Placental epithelial cell (primary cell): Measurements from ENCODE around the gene TRIM41. TPM values are rescaled to one million over a fixed set of nuclear protein-coding genes. Genes with fewer than 3 reads are reported as not detected.

Experiments
- small RNA-seq: library from RNA; depleted of rRNA; stranded (forward); fragments of <200 nt; gene quantifications from one replicate; pipeline ENCODE3, GENCODE V24; 2012
- total RNA-seq: library from RNA; depleted of rRNA; stranded (reverse); fragments of >200 nt; gene quantifications from 2 replicates; pipeline ENCODE4 v1.2.3, GENCODE V29; 2012

TRIM41 gene
- total RNA-seq: 16.1 and 19.6 TPM in 2 replicates

GRCh38 chr5:181223058-181223728 is at the start of gene TRIM41:
TRIM41 (plus strand) TSS chr5:181223281; CDS start chr5:181224000, 719 bp downstream.

DNA sequence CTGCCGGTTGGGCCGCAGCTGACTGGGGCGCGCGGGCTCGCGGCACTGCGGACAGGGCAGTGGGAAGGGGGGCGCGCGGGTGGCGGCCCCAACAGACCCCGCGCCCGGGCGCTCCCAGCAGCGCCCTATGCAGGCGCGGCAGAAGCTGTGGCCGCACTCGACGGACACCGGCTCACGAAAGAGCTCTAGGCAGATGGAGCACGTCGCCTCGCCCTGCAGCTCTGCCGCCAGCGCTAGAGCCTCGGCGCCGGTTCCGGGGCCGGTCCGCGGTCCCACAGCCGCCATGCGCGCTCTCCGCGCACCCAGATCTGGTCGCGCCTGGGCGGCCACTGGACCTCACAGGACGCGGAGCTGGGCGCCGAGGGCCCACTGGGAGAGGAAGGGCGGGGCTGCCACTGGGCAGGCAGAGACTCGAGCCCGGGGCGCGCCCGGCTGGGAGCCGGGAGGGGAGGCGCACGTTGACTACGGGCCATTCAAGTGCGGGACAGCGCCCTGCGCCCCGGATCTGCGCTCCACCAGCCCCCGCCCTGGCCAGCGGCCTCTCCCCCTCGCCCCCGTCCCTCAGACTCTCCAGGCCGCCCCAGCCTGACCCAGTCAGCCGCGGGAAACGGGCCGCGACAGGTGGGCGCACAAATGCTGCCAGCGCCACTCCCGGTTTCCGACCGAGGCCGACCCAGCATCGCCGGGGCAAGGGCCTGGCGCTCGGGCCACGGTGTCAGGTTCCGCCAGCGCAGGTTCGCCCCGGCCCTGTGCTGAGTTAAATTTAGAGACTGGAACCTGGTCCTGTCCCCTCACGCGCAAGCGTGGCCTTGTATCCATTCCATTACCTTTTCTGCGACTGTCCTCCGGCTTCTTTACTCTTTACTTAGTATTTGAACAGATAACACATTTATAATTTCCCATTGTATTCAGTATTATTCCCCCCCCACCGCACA is 18.0 kb upstream of the TRIM41 start, which contains the start of gene TRIM7:
Gene TRIM7 (minus strand): TSS at position 371 of the 935 bp plus-strand sequence. CDS start 86 bp downstream, at position 285.

DNA sequence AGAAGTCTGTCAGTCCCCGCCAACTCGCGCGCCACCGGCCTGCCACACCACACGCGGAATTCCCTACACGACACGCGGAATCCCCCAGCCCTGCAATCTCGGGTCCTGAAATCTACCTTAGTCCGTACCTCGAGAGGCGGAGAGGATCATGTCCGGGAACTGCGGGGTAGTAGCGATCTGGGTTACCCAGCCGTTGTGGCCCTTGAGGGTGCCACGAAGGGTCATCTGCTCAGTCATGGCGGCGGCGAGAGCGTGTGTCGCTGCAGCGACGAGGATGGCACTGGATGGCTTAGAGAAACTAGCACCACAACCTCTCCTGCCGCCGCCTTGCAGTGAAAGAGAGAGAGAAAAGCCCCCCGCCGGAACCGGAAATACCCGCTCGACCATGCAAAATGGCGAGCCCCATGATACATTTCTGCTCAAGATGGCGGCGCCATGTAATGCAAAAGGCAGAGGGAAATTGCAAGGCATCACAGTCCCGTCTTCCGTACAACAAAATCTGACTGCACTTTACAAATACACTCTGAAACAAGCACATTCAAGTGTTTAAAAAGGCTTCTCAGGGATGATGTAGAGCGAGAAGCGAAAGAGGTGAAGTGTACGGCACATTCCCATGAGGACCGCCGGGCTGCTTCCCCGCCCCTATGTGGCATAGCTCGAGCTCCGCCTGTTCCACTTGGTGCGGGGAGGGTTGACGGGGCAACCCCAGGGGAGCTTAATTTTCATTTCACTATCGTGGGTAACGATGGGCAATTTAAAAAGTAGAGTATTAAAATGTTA is 20.7 kb downstream of the TRIM41 start, which contains the start of gene RACK1:
Gene RACK1 (minus strand): TSS at position 343 of the 780 bp plus-strand sequence. CDS start 106 bp downstream, at position 237.

DNA sequence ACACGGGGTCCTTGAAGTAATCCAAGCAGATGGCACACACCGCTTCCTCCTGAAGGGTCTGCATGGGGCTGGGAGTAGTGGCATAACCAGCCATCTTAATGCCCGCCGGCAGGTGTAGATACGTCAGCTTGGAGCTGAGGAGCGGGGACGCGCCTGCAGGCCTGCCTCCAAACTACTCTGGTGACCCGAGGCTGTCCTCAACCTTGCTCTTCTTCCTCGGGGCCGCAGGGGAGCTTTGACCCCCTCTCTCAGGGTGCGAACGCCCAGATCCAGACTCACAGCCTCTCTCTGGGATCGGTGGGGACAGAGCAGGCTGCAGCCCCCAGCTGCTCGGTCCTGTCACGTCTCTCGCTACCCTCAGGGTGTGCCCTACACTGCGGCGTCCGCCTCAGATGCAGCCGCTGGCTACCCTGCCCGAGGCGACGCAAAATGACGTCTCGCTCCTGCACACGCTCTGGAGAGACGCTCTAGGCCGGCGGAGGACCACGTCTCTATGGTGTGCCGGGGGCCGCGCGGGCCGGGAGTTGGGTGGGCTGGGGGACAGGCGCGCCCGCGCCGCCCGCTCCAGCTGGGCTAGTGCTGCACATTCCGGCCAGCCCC is 37.7 kb downstream of the TRIM41 start, which contains the start of gene TRIM52:
Gene TRIM52 (minus strand): TSS at position 424 of the 600 bp plus-strand sequence. CDS start 330 bp downstream, at position 94.

Small RNAs within 50 kb of the gene (small RNA-seq; reads per million reads assigned to genes)
- gene MIR4638 (not detected), gene SNORD95 (not detected), gene SNORD96A (not detected)

Other genes with a start within 250 kb of the TRIM41 start
- gene BTNL3, start 234.4 kb upstream of the TRIM41 start, total RNA-seq: not detected in 2 replicates
- gene BTNL9, start 183.0 kb upstream of the TRIM41 start, total RNA-seq: under 0.01 and 0.11 TPM in 2 replicates
- gene OR2V1, start 92.1 kb upstream of the TRIM41 start, total RNA-seq: not detected in 2 replicates
- gene OR2V2, start 75.7 kb upstream of the TRIM41 start, total RNA-seq: not detected in 2 replicates
- gene TRIM7, start 18.1 kb upstream of the TRIM41 start, total RNA-seq: 1.2 and 1.8 TPM in 2 replicates
- 4,627 and 5,268 TPM in 2 replicates for gene RACK1, start 20.6 kb downstream of the TRIM41 start, total RNA-seq
- gene TRIM52, start 37.9 kb downstream of the TRIM41 start, total RNA-seq: 6.2 and 8.2 TPM in 2 replicates
- 0.79 TPM in 1 of 2 replicates, not detected in the other for gene OR4F3, start 144.0 kb downstream of the TRIM41 start, total RNA-seq